Gastrocnemius medialis (tissue), 4 donors: Measurements from ENCODE around the gene EHD2. TPM values are rescaled to one million over a fixed set of nuclear protein-coding genes. Genes with fewer than 3 reads are reported as not detected.
A peak's percentile ranks its signal among the peaks of the same experiment; 100 is the strongest.
"Not testable (repeated sequence)": the region's sequence is repeated elsewhere in the genome, so short reads cannot be mapped to it uniquely, and the experiment has no call there.

Experiments
- ATAC-seq, 2 donors: fragments of 150-250 bp; one replicate each; pipeline ENCODE4 v1.9.1; 2016
- DNase-seq, 2 donors: peaks; one replicate each; pipeline ENCODE4 v3.0.0-alpha.2; 2019
- H3K27ac ChIP-seq, 4 donors: fragments of 200-600 bp; sonication (generic); 1 replicate in 1 of 4; 2 replicates in 3 of 4; pipeline ENCODE4 v1.5.1; 2016 to 2018; ENCODE audit warnings: mild to moderate bottlenecking in 2 of 4, moderate library complexity in 1 of 4
- H3K27me3 ChIP-seq, 3 donors: fragments of 200-600 bp; sonication (generic) in 2 of 3; 1 replicate in 1 of 3; 2 replicates in 2 of 3; pipeline versions ENCODE4 v1.5.1 to v1.6.0; 2016 to 2019; ENCODE audit warnings: mild to moderate bottlenecking in 1 of 3, moderate library complexity in 1 of 3
- H3K36me3 ChIP-seq, 2 donors: fragments of 200-600 bp; sonication (generic) in 1 of 2; one replicate each; pipeline ENCODE4 v1.5.1; 2017 to 2018
- H3K4me1 ChIP-seq, 2 donors: fragments of 200-600 bp; sonication (generic) in 1 of 2; one replicate each; pipeline ENCODE4 v1.5.1; 2016 to 2017; ENCODE audit warnings: mild to moderate bottlenecking in 2 of 2
- H3K4me3 ChIP-seq, 4 donors: fragments of 200-600 bp; sonication (generic) in 3 of 4; 1 replicate in 1 of 4; 2 replicates in 3 of 4; pipeline ENCODE4 v1.5.1; 2016 to 2019; ENCODE audit warnings: mild to moderate bottlenecking in 2 of 4
- H3K9me3 ChIP-seq, 3 donors: fragments of 200-600 bp; sonication (generic) in 2 of 3; 1 replicate in 1 of 3; 2 replicates in 2 of 3; pipeline ENCODE4 v1.5.1; 2016 to 2019
- POLR2A ChIP-seq, 2 donors: fragments of 450-650 bp; IDR thresholded peaks; one replicate each; pipeline ENCODE4 v1.6.1; 2017; ENCODE audit warnings: antibody characterized with exemption in 2 of 2, mild to moderate bottlenecking in 2 of 2, moderate library complexity in 2 of 2
- in situ Hi-C, 4 donors: fragments of 200-750 bp; cut with MboI; loops; one replicate each; pipeline versions ENCODE4 v1.15.0 to v1.8.0; 2017; ENCODE audit warnings: low sequenced_read_pairs in 4 of 4
- intact Hi-C: fragments of 100-400 bp; cut with DNase I; formaldehyde crosslinking; loops from one replicate; pipeline ENCODE4 v1.15.1; 2023; ENCODE audit warnings: low total_unique reads
- total RNA-seq, 4 donors: library from RNA; depleted of rRNA; stranded (reverse); fragments of >200 nt; gene quantifications; one replicate each; pipeline versions ENCODE4 v1.1.0 to v1.2.3, GENCODE V29; 2016
- TF ChIP-seq, protein P1 (sequence below), 5 experiments: fragments of 450-650 bp in 3 of 5; fragments of 200-600 bp in 2 of 5; sonication (generic) in 2 of 5; IDR thresholded peaks in 4 of 5; conservative IDR thresholded peaks in 1 of 5; 1 replicate in 4 of 5; 2 replicates in 1 of 5; pipeline ENCODE4 v1.5.1; 2016 to 2019; ENCODE audit warnings: antibody characterized with exemption in 5 of 5, mild to moderate bottlenecking in 3 of 5, moderate library complexity in 3 of 5

The EHD2 gene
- total RNA-seq, 4 donors from 2014 or later = 10.9 to 46.6 (median 33.8) TPM

DNA sequence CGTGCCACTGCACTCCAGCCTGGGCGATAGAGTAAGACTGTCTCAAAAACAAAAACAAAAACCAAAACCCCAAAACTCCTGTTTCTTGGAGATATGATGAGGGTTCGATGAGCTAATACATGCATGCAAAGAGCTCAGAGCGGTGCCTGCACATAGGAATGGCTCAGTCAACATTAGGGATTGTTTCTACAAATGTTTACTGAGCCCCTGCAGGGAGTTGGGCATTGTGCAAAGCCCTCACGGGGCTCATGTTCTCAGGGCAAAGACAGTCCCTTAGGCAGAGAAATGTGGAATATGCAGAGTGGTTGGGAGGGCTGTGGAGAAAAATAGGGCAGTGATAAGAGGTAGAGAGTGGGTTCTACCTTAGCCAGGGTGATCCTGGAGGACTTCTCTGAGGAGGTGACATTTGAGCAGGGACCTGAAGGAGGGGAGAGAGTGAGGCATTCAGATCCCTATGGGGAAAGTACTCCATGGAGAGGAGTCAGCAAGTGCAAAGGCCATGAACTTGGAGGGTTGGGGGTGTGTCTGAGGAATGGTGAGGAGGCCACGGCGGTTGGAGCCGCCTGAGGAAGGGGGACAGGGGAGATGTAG is 1.5 kb upstream of the EHD2 start:
- DNase-seq (no peak), ATAC-seq (no peak)
- Histone ChIP-seq H3K9me3 (no peaks in the 10 kb centered on the region), H3K27me3 (peaks cover 10 to 32% (median 25%) of the 10 kb centered on the region in 3 donors), H3K27ac (no peak overlapping the region), H3K36me3 (no peaks in the 10 kb centered on the region), H3K4me1 (peaks cover 0 to under 1% of the 10 kb centered on the region in 2 donors), H3K4me3 (no peak overlapping the region)
- intact Hi-C loops = loop anchor here (2.0 kb wide), 1 partner anchor 151 kb away; no protein-coding TSS in a partner anchor
- in situ Hi-C loops = loop anchor here in 2 of 4 donors (5.0 kb wide), 2 partner anchors 76 to 81 kb away; no protein-coding TSS in a partner anchor
- TF ChIP-seq POLR2A (IDR thresholded peaks at IDR 0.05) = no peak
- TF ChIP-seq, protein P1, sequence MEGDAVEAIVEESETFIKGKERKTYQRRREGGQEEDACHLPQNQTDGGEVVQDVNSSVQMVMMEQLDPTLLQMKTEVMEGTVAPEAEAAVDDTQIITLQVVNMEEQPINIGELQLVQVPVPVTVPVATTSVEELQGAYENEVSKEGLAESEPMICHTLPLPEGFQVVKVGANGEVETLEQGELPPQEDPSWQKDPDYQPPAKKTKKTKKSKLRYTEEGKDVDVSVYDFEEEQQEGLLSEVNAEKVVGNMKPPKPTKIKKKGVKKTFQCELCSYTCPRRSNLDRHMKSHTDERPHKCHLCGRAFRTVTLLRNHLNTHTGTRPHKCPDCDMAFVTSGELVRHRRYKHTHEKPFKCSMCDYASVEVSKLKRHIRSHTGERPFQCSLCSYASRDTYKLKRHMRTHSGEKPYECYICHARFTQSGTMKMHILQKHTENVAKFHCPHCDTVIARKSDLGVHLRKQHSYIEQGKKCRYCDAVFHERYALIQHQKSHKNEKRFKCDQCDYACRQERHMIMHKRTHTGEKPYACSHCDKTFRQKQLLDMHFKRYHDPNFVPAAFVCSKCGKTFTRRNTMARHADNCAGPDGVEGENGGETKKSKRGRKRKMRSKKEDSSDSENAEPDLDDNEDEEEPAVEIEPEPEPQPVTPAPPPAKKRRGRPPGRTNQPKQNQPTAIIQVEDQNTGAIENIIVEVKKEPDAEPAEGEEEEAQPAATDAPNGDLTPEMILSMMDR (IDR thresholded peaks at IDR 0.05 in 4 of 5, conservative IDR thresholded peaks at IDR 0.05 in 1 of 5) = no peak

GRCh38 chr19:47714339-47714738 is 1.1 kb downstream of the EHD2 start:
- TF ChIP-seq, protein P1 (IDR thresholded peaks at IDR 0.05 in 4 of 5, conservative IDR thresholded peaks at IDR 0.05 in 1 of 5) = no peak
- no peak for TF ChIP-seq POLR2A (IDR thresholded peaks at IDR 0.05)
- in situ Hi-C loops = loop anchor here in 2 of 4 donors (5.0 kb wide), 2 partner anchors 73 to 78 kb away; no protein-coding TSS in a partner anchor
- H3K36me3 ChIP-seq = no peaks in the 10 kb centered on the region
- H3K4me1 ChIP-seq = peaks cover 4 to 11% of the 10 kb centered on the region in 2 donors
- peaks cover 10 to 34% (median 29%) of the 10 kb centered on the region in 3 donors for H3K27me3 ChIP-seq
- DNase-seq (no peak), ATAC-seq (no peak)
- intact Hi-C loops = no loop called here
- H3K4me3 ChIP-seq = peak overlapping the region; percentile 57 to 65 (median 64)
- H3K27ac ChIP-seq = peak overlapping the region; percentile 78 to 85 (median 82)
- H3K9me3 ChIP-seq = no peaks in the 10 kb centered on the region

DNA sequence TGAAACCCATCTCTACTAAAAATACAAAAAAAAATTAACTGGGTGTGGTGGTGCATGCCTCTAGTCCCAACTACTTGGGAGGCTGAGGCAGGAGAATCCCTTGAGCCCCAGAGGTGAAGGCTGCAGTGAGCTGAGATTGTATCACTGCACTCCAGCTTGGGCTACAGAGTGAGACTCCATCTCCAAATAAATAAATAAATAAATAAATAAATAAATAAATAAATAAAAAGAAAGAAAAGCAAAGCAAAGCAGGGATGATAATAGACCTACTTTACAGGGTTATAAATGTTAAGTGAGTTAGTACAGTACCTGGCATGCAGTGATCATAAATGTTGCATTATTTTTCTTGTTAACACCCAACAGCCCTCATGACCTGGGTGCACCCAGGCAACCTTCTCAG is 1.6 kb downstream of the EHD2 start:
- DNase-seq, H3K9me3 ChIP-seq, intact Hi-C loops, H3K36me3 ChIP-seq, ATAC-seq: not testable (repeated sequence)
- peak overlapping the region; percentile 78 to 85 (median 82) for H3K27ac ChIP-seq
- H3K4me1 ChIP-seq = peaks cover 4 to 14% of the 10 kb centered on the region in 2 donors
- in situ Hi-C loops = loop anchor here in 2 of 4 donors (5.0 kb wide), 2 partner anchors 72 to 77 kb away; no protein-coding TSS in a partner anchor
- peak overlapping the region; percentile 57 to 65 (median 64) for H3K4me3 ChIP-seq
- H3K27me3 ChIP-seq = peaks cover 10 to 34% (median 29%) of the 10 kb centered on the region in 3 donors

GRCh38 chr19:47716270-47716937 is 3.2 kb downstream of the EHD2 start:
- no peaks in the 10 kb centered on the region for H3K9me3 ChIP-seq
- in situ Hi-C loops (no loop called here), intact Hi-C loops (no loop called here)
- DNase-seq (no peak), ATAC-seq (no peak)
- peaks cover 4 to 17% of the 10 kb centered on the region in 2 donors for H3K4me1 ChIP-seq
- peak overlapping the region; percentile 19 to 65 (median 29) for H3K4me3 ChIP-seq
- H3K36me3 ChIP-seq = no peaks in the 10 kb centered on the region
- peaks cover 10 to 39% (median 29%) of the 10 kb centered on the region in 3 donors for H3K27me3 ChIP-seq
- TF ChIP-seq, protein P1 (IDR thresholded peaks at IDR 0.05 in 4 of 5, conservative IDR thresholded peaks at IDR 0.05 in 1 of 5) = no peak
- TF ChIP-seq POLR2A (IDR thresholded peaks at IDR 0.05) = no peak
- H3K27ac ChIP-seq = peak overlapping the region; percentile 79 to 85 (median 80)

DNA sequence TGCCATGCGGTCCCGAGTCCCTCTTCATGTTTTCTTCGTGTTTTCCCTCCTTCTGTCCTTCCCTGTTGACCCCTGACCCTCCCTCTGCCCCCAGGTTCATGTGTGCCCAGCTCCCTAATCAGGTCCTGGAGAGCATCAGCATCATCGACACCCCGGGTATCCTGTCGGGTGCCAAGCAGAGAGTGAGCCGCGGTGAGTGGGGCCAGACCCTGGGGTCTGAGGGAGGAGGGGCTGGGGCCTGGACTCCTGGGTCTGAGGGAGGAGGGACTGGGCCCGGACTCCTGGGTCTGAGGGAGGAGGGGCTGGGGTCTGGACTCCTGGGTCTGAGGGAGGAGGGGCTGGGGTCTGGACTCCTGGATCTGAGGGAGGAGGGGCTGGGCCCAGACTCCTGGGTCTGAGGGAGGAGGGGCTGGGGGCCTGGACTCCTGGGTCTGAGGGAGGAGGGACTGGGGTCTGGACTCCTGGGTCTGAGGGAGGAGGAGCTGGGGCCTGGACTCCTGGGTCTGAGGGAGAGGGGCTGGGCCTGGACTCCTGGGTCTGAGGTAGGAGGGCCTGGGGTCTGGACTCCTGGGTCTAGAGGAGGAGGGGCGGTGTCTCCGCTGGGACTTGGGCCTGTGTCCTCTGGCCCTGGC is 5.3 kb downstream of the EHD2 start:
- Histone ChIP-seq H3K27me3 (peaks cover 10 to 29% (median 21%) of the 10 kb centered on the region in 3 donors), H3K4me1 (peaks cover 12 to 17% of the 10 kb centered on the region in 2 donors), H3K27ac (peak overlapping the region; percentile 79 to 85 (median 80)), H3K4me3 (peak overlapping the region; percentile 25 to 45 (median 40))
- DNase-seq, H3K36me3 ChIP-seq, ATAC-seq, H3K9me3 ChIP-seq, intact Hi-C loops, in situ Hi-C loops: not testable (repeated sequence)
